T-cell (primary cell): ENCODE results near the gene KDELR3. TPM values are rescaled to one million over a fixed set of nuclear protein-coding genes. Genes with fewer than 3 reads are reported as not detected.

Experiments used
- ATAC-seq, 4 experiments: fragments of 200-7000 bp in 3 of 4; fragments of 150-1000 bp in 1 of 4; cut with Tn5 transposase; replicated peaks in 1 of 4; 1 replicate in 3 of 4; 2 replicates in 1 of 4; pipeline ENCODE4 v1.10.0; 2021; ENCODE audit warnings: moderate library complexity in 3 of 4, mild to moderate bottlenecking in 2 of 4, moderate number of reproducible peaks in 1 of 4
- CTCF ChIA-PET, 2 donors: fragments of 300-600 bp; sonication (Branson Sonifier 250); formaldehyde crosslinking; loops; one replicate each; lab custom pipeline; 2022; ENCODE audit warnings: antibody characterized with exemption in 2 of 2; lab: Charles Lee
- POLR2A ChIA-PET, 2 donors: fragments of 300-600 bp; sonication (Branson Sonifier 250); formaldehyde crosslinking; loops; one replicate each; lab custom pipeline; 2022; ENCODE audit warnings: antibody characterized with exemption in 2 of 2; lab: Charles Lee
- DNase-seq, 35 experiments: peaks; one replicate each; pipeline versions ENCODE4 v3.0.0 to v3.0.0-alpha.2; 2013 to 2023
- H3K27ac ChIP-seq: one replicate; pipeline ENCODE4 v1.5.1; 2013; ENCODE audit warnings: low read length
- H3K27me3 ChIP-seq, 2 experiments: replicated peaks in 1 of 2; 1 replicate in 1 of 2; 2 replicates in 1 of 2; pipeline versions ENCODE4 v1.6.1 to v1.7.0; 2013; ENCODE audit warnings: low read length in 1 of 2, mixed read lengths in 1 of 2; ENCODE audit not compliant: control insufficient read depth in 2 of 2, insufficient read depth in 2 of 2; ENCODE audit errors: extremely low read depth in 1 of 2
- H3K36me3 ChIP-seq, 2 donors: 1 replicate in 1 of 2; 2 replicates in 1 of 2; pipeline versions ENCODE4 v1.6.1 to v1.7.0; 2013; ENCODE audit warnings: low read length in 1 of 2; ENCODE audit not compliant: control insufficient read depth in 2 of 2, insufficient read depth in 1 of 2; ENCODE audit errors: extremely low read depth in 1 of 2
- H3K4me1 ChIP-seq, 2 experiments: 1 replicate in 1 of 2; 2 replicates in 1 of 2; pipeline versions ENCODE4 v1.6.1 to v1.7.0; 2013; ENCODE audit warnings: low read length in 2 of 2, mixed read lengths in 1 of 2; ENCODE audit not compliant: insufficient read depth in 2 of 2, control insufficient read depth in 1 of 2; ENCODE audit errors: extremely low read depth in 1 of 2
- H3K4me3 ChIP-seq, 2 donors: 1 replicate in 1 of 2; 2 replicates in 1 of 2; pipeline versions ENCODE4 v1.5.1 to v1.7.0; 2013; ENCODE audit warnings: mild to moderate bottlenecking in 2 of 2, low read length in 1 of 2, moderate library complexity in 1 of 2; ENCODE audit not compliant: control insufficient read depth in 1 of 2; ENCODE audit errors: extremely low read depth in 1 of 2
- H3K9me3 ChIP-seq: 2 replicates; pipeline ENCODE4 v1.7.0; 2013
- H3K27ac Mint-ChIP-seq, 2 donors: one replicate each; pipeline ENCODE4 v1.8.0; 2020 to 2021; ENCODE audit warnings: mild to moderate bottlenecking in 2 of 2, mixed read lengths in 2 of 2
- H3K27me3 Mint-ChIP-seq, 2 donors: one replicate each; pipeline ENCODE4 v1.8.0; 2021 to 2022; ENCODE audit warnings: mixed read lengths in 2 of 2
- H3K36me3 Mint-ChIP-seq: one replicate; pipeline ENCODE4 v1.8.0; 2021; ENCODE audit warnings: mixed read lengths
- H3K4me1 Mint-ChIP-seq, 3 donors: one replicate each; pipeline ENCODE4 v1.8.0; 2020 to 2022; ENCODE audit warnings: mixed read lengths in 3 of 3, mild to moderate bottlenecking in 1 of 3
- H3K4me3 Mint-ChIP-seq, 3 donors: one replicate each; pipeline ENCODE4 v1.8.0; 2020 to 2022; ENCODE audit warnings: mild to moderate bottlenecking in 3 of 3, mixed read lengths in 3 of 3, moderate library complexity in 3 of 3
- H3K9me3 Mint-ChIP-seq, 3 donors: one replicate each; pipeline ENCODE4 v1.8.0; 2020 to 2022; ENCODE audit warnings: mixed read lengths in 3 of 3
- WGBS: methylation state at CpG from one replicate; pipeline ENCODE4 v1.1.5; 2013; ENCODE audit warnings: missing lambda C conversion rate; ENCODE audit not compliant: insufficient coverage; 5-methylcytosine and 5-hydroxymethylcytosine counted together
- total RNA-seq, 35 experiments: library from RNA in 6 of 35; stranded (reverse) in 6 of 35; fragments of 120-200 nt in 1 of 35; gene quantifications; one replicate each; pipeline versions ENCODE4 v1.2.1 to v1.2.4 and lab custom pipeline; 2013 to 2026

Gene KDELR3
- total RNA-seq, 5 donors from 2014 or later (not counting 1 experiment from before 2014, with no cell fraction given): 0.20 to 0.29 (median 0.25) TPM; not detected in 2

GRCh38 chr22:38513063-38513462 lies 45.2 kb downstream of the KDELR3 start:
- ChIA-PET POLR2A (no interaction called here), CTCF (interaction anchor here in 1 of 2 donors (0.6 to 1.3 kb wide), 2 partner anchors 10 to 461 kb away, joined by 3 to 4 read pairs; no protein-coding TSS in a partner anchor)
- H3K9me3 ChIP-seq: no peaks in the 10 kb centered on the region
- H3K27me3 Mint-ChIP-seq: no peaks in the 10 kb centered on the region
- no peak overlapping the region for H3K4me3 ChIP-seq
- peak; percentile 85 to 99 (median 99) for ATAC-seq
- H3K27ac Mint-ChIP-seq: no peak overlapping the region
- H3K4me1 Mint-ChIP-seq: peaks cover 3 to 14% (median 12%) of the 10 kb centered on the region in 3 donors
- H3K27ac ChIP-seq: no peak overlapping the region
- DNase-seq: peak in 30 of 35 experiments; percentile 1 to 61 (median 30)
- no peaks in the 10 kb centered on the region for H3K9me3 Mint-ChIP-seq
- H3K27me3 ChIP-seq: no peaks in the 10 kb centered on the region
- no peak overlapping the region for H3K4me3 Mint-ChIP-seq
- WGBS: 75% methylated on average over 1 of the region's 1 CpG
- no peaks in the 10 kb centered on the region for H3K36me3 ChIP-seq
- peaks cover 0 to 4% of the 10 kb centered on the region in 2 experiments for H3K4me1 ChIP-seq
- no peaks in the 10 kb centered on the region for H3K36me3 Mint-ChIP-seq

GRCh38 chr22:38518620-38519019 lies 50.7 kb downstream of the KDELR3 start:
- H3K4me3 ChIP-seq: no peak overlapping the region
- Mint-ChIP-seq H3K27me3 (no peaks in the 10 kb centered on the region), H3K4me3 (no peak overlapping the region), H3K27ac (no peak overlapping the region), H3K36me3 (no peaks in the 10 kb centered on the region), H3K9me3 (no peaks in the 10 kb centered on the region), H3K4me1 (peaks cover 0 to under 1% (median 0%) of the 10 kb centered on the region in 3 donors)
- DNase-seq: no peak
- H3K4me1 ChIP-seq: no peaks in the 10 kb centered on the region
- no peaks in the 10 kb centered on the region for H3K36me3 ChIP-seq
- no peak for ATAC-seq
- no peak overlapping the region for H3K27ac ChIP-seq
- ChIA-PET CTCF (interaction anchor here (0.7 kb wide), 3 partner anchors 12 to 1685 kb away, joined by 3 to 4 read pairs (median 4); no protein-coding TSS in a partner anchor), POLR2A (no interaction called here)
- H3K27me3 ChIP-seq: no peaks in the 10 kb centered on the region
- H3K9me3 ChIP-seq: no peaks in the 10 kb centered on the region
- 94% methylated on average over 2 of the region's 4 CpGs for WGBS

- no peak for DNase-seq
- peaks cover 3 to 4% of the 10 kb centered on the region in 2 donors for H3K27me3 Mint-ChIP-seq
- H3K36me3 ChIP-seq: no peaks in the 10 kb centered on the region
- H3K4me3 ChIP-seq: no peak overlapping the region
- CTCF ChIA-PET: interaction anchor here in 1 of 2 donors (0.7 kb wide), 2 partner anchors 41 to 1684 kb away, joined by 3 to 4 read pairs; no protein-coding TSS in a partner anchor
- H3K4me1 Mint-ChIP-seq: no peaks in the 10 kb centered on the region
- no peaks in the 10 kb centered on the region for H3K9me3 Mint-ChIP-seq
- no peak overlapping the region for H3K4me3 Mint-ChIP-seq
- H3K36me3 Mint-ChIP-seq: no peaks in the 10 kb centered on the region
- no peak overlapping the region for H3K27ac ChIP-seq
- no peaks in the 10 kb centered on the region for H3K9me3 ChIP-seq
- POLR2A ChIA-PET: interaction anchor here (0.6 kb wide), 2 partner anchors 17 to 474 kb away, joined by 3 to 4 read pairs; no protein-coding TSS in a partner anchor
- no peaks in the 10 kb centered on the region for H3K27me3 ChIP-seq
- no peaks in the 10 kb centered on the region for H3K4me1 ChIP-seq
- WGBS: no CpG with 5 or more reads among the region's 2 CpGs
- no peak overlapping the region for H3K27ac Mint-ChIP-seq
- no peak for ATAC-seq
These were observed 51.8 kb downstream of the KDELR3 start for GRCh38 chr22:38519453-38520250.

- Mint-ChIP-seq H3K4me1 (no peaks in the 10 kb centered on the region), H3K36me3 (no peaks in the 10 kb centered on the region), H3K27ac (no peak overlapping the region), H3K27me3 (peaks cover 4% of the 10 kb centered on the region in 2 donors), H3K4me3 (no peak overlapping the region), H3K9me3 (no peaks in the 10 kb centered on the region)
- ChIA-PET CTCF (interaction anchor here in 1 of 2 donors (1.2 kb wide), 1 partner anchor 8 kb away, joined by 3 read pairs; no protein-coding TSS in a partner anchor), POLR2A (no interaction called here)
- Histone ChIP-seq H3K27me3 (no peaks in the 10 kb centered on the region), H3K4me3 (no peak overlapping the region), H3K4me1 (no peaks in the 10 kb centered on the region), H3K9me3 (no peaks in the 10 kb centered on the region), H3K27ac (no peak overlapping the region), H3K36me3 (no peaks in the 10 kb centered on the region)
- DNase-seq: no peak
- ATAC-seq: no peak
- no CpG with 5 or more reads among the region's 3 CpGs for WGBS
These were observed 55.1 kb downstream of the KDELR3 start for GRCh38 chr22:38523029-38523428.

GRCh38 chr22:38523479-38523878 lies 55.6 kb downstream of the KDELR3 start:
- H3K9me3 ChIP-seq: no peaks in the 10 kb centered on the region
- ChIA-PET POLR2A (interaction anchor here in 1 of 2 donors (0.5 kb wide), 1 partner anchor 161 kb away, joined by 9 read pairs; no protein-coding TSS in a partner anchor), CTCF (interaction anchor here in 1 of 2 donors (1.2 kb wide), 1 partner anchor 8 kb away, joined by 3 read pairs; no protein-coding TSS in a partner anchor)
- no peaks in the 10 kb centered on the region for H3K27me3 ChIP-seq
- no peak overlapping the region for H3K27ac Mint-ChIP-seq
- H3K4me3 ChIP-seq: no peak overlapping the region
- no peaks in the 10 kb centered on the region for H3K36me3 Mint-ChIP-seq
- H3K27me3 Mint-ChIP-seq: peaks cover 4% of the 10 kb centered on the region in 2 donors
- ATAC-seq (no peak), DNase-seq (no peak)
- 100% methylated on average over 1 of the region's 5 CpGs for WGBS
- no peak overlapping the region for H3K27ac ChIP-seq
- no peak overlapping the region for H3K4me3 Mint-ChIP-seq
- H3K4me1 ChIP-seq: no peaks in the 10 kb centered on the region
- H3K9me3 Mint-ChIP-seq: no peaks in the 10 kb centered on the region
- H3K4me1 Mint-ChIP-seq: no peaks in the 10 kb centered on the region
- no peaks in the 10 kb centered on the region for H3K36me3 ChIP-seq

GRCh38 chr22:38524429-38524828 lies 56.5 kb downstream of the KDELR3 start:
- peaks cover 4% of the 10 kb centered on the region in 2 donors for H3K27me3 Mint-ChIP-seq
- CTCF ChIA-PET: no interaction called here
- no peak overlapping the region for H3K4me3 Mint-ChIP-seq
- no peak overlapping the region for H3K27ac ChIP-seq
- H3K27me3 ChIP-seq: no peaks in the 10 kb centered on the region
- POLR2A ChIA-PET: interaction anchor here in 1 of 2 donors (0.5 kb wide), 1 partner anchor 27 kb away, joined by 6 read pairs; no protein-coding TSS in a partner anchor
- no peaks in the 10 kb centered on the region for H3K9me3 ChIP-seq
- no peaks in the 10 kb centered on the region for H3K36me3 ChIP-seq
- no peaks in the 10 kb centered on the region for H3K4me1 Mint-ChIP-seq
- ATAC-seq (no peak), DNase-seq (no peak)
- H3K36me3 Mint-ChIP-seq: no peaks in the 10 kb centered on the region
- no peaks in the 10 kb centered on the region for H3K4me1 ChIP-seq
- no peaks in the 10 kb centered on the region for H3K9me3 Mint-ChIP-seq
- no peak overlapping the region for H3K4me3 ChIP-seq
- 72% methylated on average over 3 of the region's 3 CpGs for WGBS
- no peak overlapping the region for H3K27ac Mint-ChIP-seq
